Trophoblast cell (in vitro differentiated cells and primary cell): ENCODE data around the gene MRPL46.
A peak's percentile ranks its signal among the peaks of the same experiment; 100 is the strongest.

Experiments
- DNase-seq, 2 donors: peaks; one replicate each; pipeline ENCODE4 v3.0.0-alpha.2; 2016
- H2AFZ ChIP-seq: 2 replicates; pipeline ENCODE4 v1.6.1; 2013; ENCODE audit warnings: low read length, moderate library complexity, mild to moderate bottlenecking; ENCODE audit not compliant: insufficient read depth, poor library complexity
- H2AK5ac ChIP-seq: 2 replicates; pipeline ENCODE4 v1.6.1; 2013; ENCODE audit warnings: mild to moderate bottlenecking, low read length
- H2BK120ac ChIP-seq: 2 replicates; pipeline ENCODE4 v1.6.1; 2013; ENCODE audit warnings: low read length, mild to moderate bottlenecking, moderate library complexity; ENCODE audit not compliant: insufficient read depth, poor library complexity
- H2BK12ac ChIP-seq: 2 replicates; pipeline ENCODE4 v1.6.1; 2013; ENCODE audit warnings: mild to moderate bottlenecking, low read length, moderate library complexity
- H2BK5ac ChIP-seq: 2 replicates; pipeline ENCODE4 v1.6.1; 2013; ENCODE audit warnings: low read length, low read depth, moderate library complexity, mild to moderate bottlenecking; ENCODE audit not compliant: poor library complexity
- H3K14ac ChIP-seq: 2 replicates; pipeline ENCODE4 v1.6.1; 2013; ENCODE audit warnings: mild to moderate bottlenecking, low read length
- H3K18ac ChIP-seq: 2 replicates; pipeline ENCODE4 v1.6.1; 2013; ENCODE audit warnings: mild to moderate bottlenecking, low read length
- H3K23ac ChIP-seq: 2 replicates; pipeline ENCODE4 v1.6.1; 2013; ENCODE audit warnings: low read length
- H3K27ac ChIP-seq: 2 replicates; pipeline ENCODE4 v1.5.1; 2013; ENCODE audit warnings: low read depth, mild to moderate bottlenecking, inconsistent platforms, low read length, moderate library complexity
- H3K27me3 ChIP-seq: 2 replicates; pipeline ENCODE4 v1.6.1; 2013; ENCODE audit warnings: inconsistent platforms, mild to moderate bottlenecking, low read length, moderate library complexity; ENCODE audit not compliant: insufficient read depth
- H3K36me3 ChIP-seq, 2 experiments: 1 replicate in 1 of 2; 2 replicates in 1 of 2; pipeline ENCODE4 v1.6.1; 2013; ENCODE audit warnings: low read length in 2 of 2, mild to moderate bottlenecking in 2 of 2, moderate library complexity in 1 of 2; ENCODE audit not compliant: insufficient read depth in 2 of 2, control insufficient read depth in 1 of 2
- H3K4ac ChIP-seq: 2 replicates; pipeline ENCODE4 v1.6.1; 2013; ENCODE audit warnings: low read depth, mild to moderate bottlenecking, low read length, moderate library complexity
- H3K4me1 ChIP-seq, 2 experiments: 1 replicate in 1 of 2; 2 replicates in 1 of 2; pipeline ENCODE4 v1.6.1; 2013; ENCODE audit warnings: low read length in 2 of 2, mild to moderate bottlenecking in 2 of 2, moderate library complexity in 1 of 2; ENCODE audit not compliant: insufficient read depth in 2 of 2, control insufficient read depth in 1 of 2
- H3K4me2 ChIP-seq: 2 replicates; pipeline ENCODE4 v1.6.1; 2013; ENCODE audit warnings: inconsistent platforms, mild to moderate bottlenecking, low read length, moderate library complexity
- H3K4me3 ChIP-seq: 2 replicates; pipeline ENCODE4 v1.5.1; 2013; ENCODE audit warnings: mild to moderate bottlenecking, low read depth, low read length, inconsistent platforms
- H3K79me1 ChIP-seq: one replicate; pipeline ENCODE4 v1.6.1; 2013; ENCODE audit warnings: low read length
- H3K79me2 ChIP-seq: 2 replicates; pipeline ENCODE4 v1.6.1; 2013; ENCODE audit warnings: low read length, mild to moderate bottlenecking; ENCODE audit not compliant: control insufficient read depth, insufficient read depth, poor library complexity
- H3K9ac ChIP-seq: 2 replicates; pipeline ENCODE4 v1.6.1; 2013; ENCODE audit warnings: mild to moderate bottlenecking, low read length
- H3K9me3 ChIP-seq: 2 replicates; pipeline ENCODE4 v1.6.1; 2013; ENCODE audit warnings: low read depth, mild to moderate bottlenecking, control low read depth, inconsistent platforms, low read length; ENCODE audit not compliant: insufficient read depth
- H4K12ac ChIP-seq: 2 replicates; pipeline ENCODE4 v1.6.1; 2013; ENCODE audit warnings: low read depth, mild to moderate bottlenecking, low read length, moderate library complexity
- H4K8ac ChIP-seq: 2 replicates; pipeline ENCODE4 v1.6.1; 2013; ENCODE audit warnings: low read depth, mild to moderate bottlenecking, low read length, moderate library complexity
- H4K91ac ChIP-seq: one replicate; pipeline ENCODE4 v1.6.1; 2013; ENCODE audit warnings: low read depth, mild to moderate bottlenecking, low read length, moderate library complexity
- WGBS: extraction: QIAGEN DNeasy Blood & Tissue Kit; methylation state at CpG from one replicate; pipeline ENCODE4 v1.1.7; 2013; ENCODE audit warnings: missing lambda C conversion rate; ENCODE audit not compliant: insufficient read length, insufficient coverage; ENCODE audit errors: extremely low coverage; 5-methylcytosine and 5-hydroxymethylcytosine counted together

Gene MRPL46

GRCh38 chr15:88430051-88430450 is 37.1 kb downstream of the MRPL46 start:
- no peak for DNase-seq
- Histone ChIP-seq H3K4me3 (no peak overlapping the region), H3K79me1 (no peaks in the 10 kb centered on the region), H3K4me1 (no peaks in the 10 kb centered on the region), H3K18ac (no peak overlapping the region), H2BK5ac (no peak overlapping the region), H3K23ac (no peak overlapping the region), H3K27me3 (no peaks in the 10 kb centered on the region), H3K4ac (no peak overlapping the region), H3K9me3 (no peaks in the 10 kb centered on the region), H4K12ac (no peak overlapping the region), H2BK120ac (no peak overlapping the region), H3K36me3 (no peaks in the 10 kb centered on the region), H3K14ac (no peak overlapping the region), H3K27ac (no peak overlapping the region), H3K79me2 (no peaks in the 10 kb centered on the region), H3K4me2 (no peak overlapping the region), H2AFZ (no peak overlapping the region), H4K91ac (no peak overlapping the region), H4K8ac (no peak overlapping the region), H2BK12ac (no peak overlapping the region), H3K9ac (no peak overlapping the region), H2AK5ac (no peak overlapping the region)

DNA sequence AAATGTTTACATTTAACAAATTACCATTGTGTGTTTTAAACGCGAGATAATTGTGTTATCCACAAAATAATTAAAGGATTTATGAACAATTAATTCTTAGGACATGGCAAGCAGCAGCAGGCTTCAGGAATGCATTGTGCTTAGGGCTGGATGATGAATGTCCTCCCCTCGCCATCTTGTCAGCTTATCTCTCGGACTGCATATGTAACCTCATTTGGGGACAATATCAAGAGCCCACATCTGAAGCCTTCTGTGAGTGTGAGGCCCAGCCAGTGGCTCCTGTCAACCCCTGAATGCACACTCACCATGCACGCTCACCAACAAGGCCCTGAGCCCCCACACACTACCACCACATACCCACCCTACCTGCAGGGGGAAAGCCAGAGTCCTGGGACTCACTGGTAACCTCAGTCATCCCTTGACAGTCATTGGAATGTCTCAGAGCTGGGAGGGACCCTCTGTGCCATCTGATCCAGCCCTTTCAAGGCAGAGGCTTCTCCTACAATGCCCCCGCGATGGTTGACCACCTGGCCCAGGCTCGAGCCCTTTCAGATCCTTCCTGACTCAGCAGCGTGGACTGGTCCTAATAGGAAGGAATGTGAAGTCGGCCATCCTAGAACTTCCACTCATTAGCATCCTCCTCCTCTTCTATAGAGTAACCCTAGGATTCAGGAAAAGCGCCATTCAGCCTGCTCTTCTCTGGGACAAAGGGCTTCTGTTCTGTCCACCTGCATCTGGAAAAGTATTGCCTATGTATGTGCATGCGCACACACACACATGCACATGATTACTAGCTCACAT is 38.2 kb downstream of the MRPL46 start:
- Histone ChIP-seq H3K27me3 (no peaks in the 10 kb centered on the region), H3K4me1 (no peaks in the 10 kb centered on the region), H4K91ac (no peak overlapping the region), H2BK120ac (no peak overlapping the region), H2AK5ac (no peak overlapping the region), H3K23ac (no peak overlapping the region), H3K4me3 (no peak overlapping the region), H3K27ac (no peak overlapping the region), H4K12ac (peak overlapping the region; percentile 20), H3K14ac (no peak overlapping the region), H3K79me2 (no peaks in the 10 kb centered on the region), H3K9ac (no peak overlapping the region), H3K4me2 (no peak overlapping the region), H3K9me3 (no peaks in the 10 kb centered on the region), H3K18ac (no peak overlapping the region), H4K8ac (no peak overlapping the region), H2BK5ac (no peak overlapping the region), H3K79me1 (no peaks in the 10 kb centered on the region), H3K36me3 (no peaks in the 10 kb centered on the region), H2BK12ac (no peak overlapping the region), H3K4ac (no peak overlapping the region), H2AFZ (no peak overlapping the region)
- no CpG with 5 or more reads among the region's 12 CpGs for WGBS
- DNase-seq = no peak

DNA sequence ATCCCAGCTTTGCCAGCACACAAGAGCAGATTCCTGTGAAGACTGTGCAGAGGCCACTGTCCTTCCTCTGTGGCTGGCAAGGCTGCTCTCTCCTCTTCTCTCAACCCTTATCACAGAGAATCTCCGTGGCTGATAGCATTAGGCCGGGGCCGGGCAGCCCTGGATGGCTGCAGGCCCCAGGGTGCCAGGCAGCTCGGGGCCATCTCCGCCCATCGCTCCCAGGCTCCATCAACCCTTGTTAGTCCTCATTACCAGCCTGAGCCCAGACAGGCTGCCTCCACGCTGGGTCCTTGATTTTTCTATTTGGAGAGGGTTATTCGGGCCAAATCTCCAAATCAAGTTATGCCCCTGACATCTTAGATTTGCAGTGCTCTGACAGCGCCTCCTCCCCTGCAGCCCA is 39.1 kb downstream of the MRPL46 start:
- no peak overlapping the region for H2AK5ac ChIP-seq
- H3K4me1 ChIP-seq = no peaks in the 10 kb centered on the region
- no peak overlapping the region for H2BK120ac ChIP-seq
- no peak overlapping the region for H2AFZ ChIP-seq
- no peaks in the 10 kb centered on the region for H3K27me3 ChIP-seq
- no peak overlapping the region for H4K12ac ChIP-seq
- H4K91ac ChIP-seq = no peak overlapping the region
- H3K4me2 ChIP-seq = no peak overlapping the region
- no peak overlapping the region for H2BK12ac ChIP-seq
- no peak overlapping the region for H3K9ac ChIP-seq
- H4K8ac ChIP-seq = no peak overlapping the region
- no peaks in the 10 kb centered on the region for H3K36me3 ChIP-seq
- H3K79me2 ChIP-seq = no peaks in the 10 kb centered on the region
- DNase-seq = no peak
- H3K9me3 ChIP-seq = no peaks in the 10 kb centered on the region
- H3K4ac ChIP-seq = no peak overlapping the region
- no peaks in the 10 kb centered on the region for H3K79me1 ChIP-seq
- no CpG with 5 or more reads among the region's 9 CpGs for WGBS
- H3K14ac ChIP-seq = no peak overlapping the region
- H3K4me3 ChIP-seq = no peak overlapping the region
- H3K18ac ChIP-seq = no peak overlapping the region
- H3K23ac ChIP-seq = no peak overlapping the region
- no peak overlapping the region for H2BK5ac ChIP-seq
- no peak overlapping the region for H3K27ac ChIP-seq

- no CpG with 5 or more reads among the region's 2 CpGs for WGBS
- Histone ChIP-seq H3K79me1 (no peaks in the 10 kb centered on the region), H3K27me3 (no peaks in the 10 kb centered on the region), H2BK12ac (no peak overlapping the region), H3K9ac (no peak overlapping the region), H3K9me3 (no peaks in the 10 kb centered on the region), H3K23ac (no peak overlapping the region), H3K36me3 (no peaks in the 10 kb centered on the region), H3K14ac (no peak overlapping the region), H3K4me3 (no peak overlapping the region), H3K79me2 (no peaks in the 10 kb centered on the region), H2BK120ac (no peak overlapping the region), H3K4me1 (no peaks in the 10 kb centered on the region), H2BK5ac (no peak overlapping the region), H2AK5ac (no peak overlapping the region), H3K4ac (no peak overlapping the region), H4K12ac (no peak overlapping the region), H4K91ac (no peak overlapping the region), H2AFZ (no peak overlapping the region), H3K27ac (no peak overlapping the region), H3K18ac (no peak overlapping the region), H3K4me2 (no peak overlapping the region), H4K8ac (no peak overlapping the region)
- DNase-seq = no peak
Measured at GRCh38 chr15:88426304-88426703, 40.9 kb downstream of the MRPL46 start.
